A172 (cell line): Measurements from ENCODE around the gene PNMA8B. TPM values are rescaled to one million over a fixed set of nuclear protein-coding genes. Genes with fewer than 3 reads are reported as not detected.

Experiments used
- DNase-seq: peaks from one replicate; pipeline ENCODE4 v3.0.0-alpha.2; 2015; ENCODE audit warnings: low spot score
- total RNA-seq: library from RNA; depleted of rRNA; stranded (reverse); fragments of >200 nt; shearing (Covaris generic); gene quantifications from 2 replicates; pipeline ENCODE4 v1.2.3, GENCODE V29; 2014

Gene PNMA8B
- total RNA-seq, 1 experiment from 2014 or later, result not detected

- DNase-seq, result no peak
These were observed 8.4 kb downstream of the PNMA8B start for GRCh38 chr19:46487178-46487801.

- DNase-seq, result no peak
These were observed 9.3 kb downstream of the PNMA8B start for GRCh38 chr19:46486358-46486757.

- DNase-seq, result no peak
These were observed 11.0 kb downstream of the PNMA8B start for GRCh38 chr19:46484656-46485055.

- no peak for DNase-seq
These were observed 13.0 kb downstream of the PNMA8B start for GRCh38 chr19:46482631-46483030.

GRCh38 chr19:46481947-46482346, 13.7 kb downstream of the PNMA8B start:
- no peak for DNase-seq

- DNase-seq, result no peak
These were observed 14.3 kb downstream of the PNMA8B start for GRCh38 chr19:46481223-46481848.

GRCh38 chr19:46480415-46480814, 15.3 kb downstream of the PNMA8B start:
- DNase-seq, result no peak

- no peak for DNase-seq
These were observed 17.2 kb downstream of the PNMA8B start for GRCh38 chr19:46478356-46478986.

GRCh38 chr19:46475986-46476385, 19.7 kb downstream of the PNMA8B start:
- no peak for DNase-seq

GRCh38 chr19:46474211-46474610, 21.5 kb downstream of the PNMA8B start:
- DNase-seq, result no peak

GRCh38 chr19:46472592-46472991, 23.1 kb downstream of the PNMA8B start:
- no peak for DNase-seq

- no peak for DNase-seq
These were observed 23.7 kb downstream of the PNMA8B start for GRCh38 chr19:46471811-46472543.

- no peak for DNase-seq
These were observed 24.4 kb downstream of the PNMA8B start, which contains the start of gene PNMA8A for GRCh38 chr19:46471116-46471733. Gene PNMA8A (minus strand): TSS chr19:46471563. CDS start chr19:46471035, 528 bp downstream.

- no peak for DNase-seq
These were observed 25.3 kb downstream of the PNMA8B start for GRCh38 chr19:46470376-46470775.

GRCh38 chr19:46469541-46470185, 26.0 kb downstream of the PNMA8B start:
- DNase-seq, result no peak

- DNase-seq, result peak; percentile 28
These were observed 29.0 kb downstream of the PNMA8B start for GRCh38 chr19:46466536-46467196.

- DNase-seq, result no peak
These were observed 32.2 kb downstream of the PNMA8B start for GRCh38 chr19:46463516-46463915.

GRCh38 chr19:46461537-46461936, 34.1 kb downstream of the PNMA8B start:
- no peak for DNase-seq

- no peak for DNase-seq
These were observed 34.7 kb downstream of the PNMA8B start for GRCh38 chr19:46460981-46461380.

GRCh38 chr19:46460055-46460454, 35.6 kb downstream of the PNMA8B start:
- no peak for DNase-seq

- no peak for DNase-seq
These were observed 38.7 kb downstream of the PNMA8B start for GRCh38 chr19:46456930-46457329.
